Uterus (tissue), 2 donors: Measurements from ENCODE around the gene TYR.

Experiments used
- POLR2A ChIP-seq, 2 donors: fragments of 450-650 bp; IDR thresholded peaks; one replicate each; pipeline ENCODE4 v1.6.1; 2016; ENCODE audit warnings: antibody characterized with exemption in 2 of 2, mild to moderate bottlenecking in 1 of 2, moderate library complexity in 1 of 2
- TF ChIP-seq, protein P1 (sequence below), 4 experiments: fragments of 200-600 bp in 2 of 4; fragments of 450-650 bp in 2 of 4; sonication (generic) in 2 of 4; IDR thresholded peaks; one replicate each; pipeline ENCODE4 v1.5.1; 2016 to 2019; ENCODE audit warnings: antibody characterized with exemption in 4 of 4, mild to moderate bottlenecking in 2 of 4, moderate library complexity in 1 of 4

DNA sequence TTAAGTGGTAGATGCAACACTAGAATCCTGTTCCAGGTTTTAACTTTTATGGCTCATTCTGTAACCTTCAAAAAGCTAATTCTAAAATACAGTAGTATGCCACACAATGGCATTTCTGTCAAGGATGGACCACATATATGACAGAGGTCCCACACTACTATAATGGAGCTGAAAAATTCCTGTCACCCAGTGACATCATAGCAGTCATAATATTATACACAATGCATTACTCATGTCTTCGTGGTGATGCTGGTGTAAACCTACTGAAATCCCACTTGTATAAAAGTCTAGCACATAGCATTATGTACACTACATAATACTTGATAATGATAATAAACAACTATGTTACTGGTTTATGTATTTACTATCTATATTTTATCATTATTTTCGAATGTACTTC is 12.1 kb downstream of the TYR start:
- TF ChIP-seq, protein P1, sequence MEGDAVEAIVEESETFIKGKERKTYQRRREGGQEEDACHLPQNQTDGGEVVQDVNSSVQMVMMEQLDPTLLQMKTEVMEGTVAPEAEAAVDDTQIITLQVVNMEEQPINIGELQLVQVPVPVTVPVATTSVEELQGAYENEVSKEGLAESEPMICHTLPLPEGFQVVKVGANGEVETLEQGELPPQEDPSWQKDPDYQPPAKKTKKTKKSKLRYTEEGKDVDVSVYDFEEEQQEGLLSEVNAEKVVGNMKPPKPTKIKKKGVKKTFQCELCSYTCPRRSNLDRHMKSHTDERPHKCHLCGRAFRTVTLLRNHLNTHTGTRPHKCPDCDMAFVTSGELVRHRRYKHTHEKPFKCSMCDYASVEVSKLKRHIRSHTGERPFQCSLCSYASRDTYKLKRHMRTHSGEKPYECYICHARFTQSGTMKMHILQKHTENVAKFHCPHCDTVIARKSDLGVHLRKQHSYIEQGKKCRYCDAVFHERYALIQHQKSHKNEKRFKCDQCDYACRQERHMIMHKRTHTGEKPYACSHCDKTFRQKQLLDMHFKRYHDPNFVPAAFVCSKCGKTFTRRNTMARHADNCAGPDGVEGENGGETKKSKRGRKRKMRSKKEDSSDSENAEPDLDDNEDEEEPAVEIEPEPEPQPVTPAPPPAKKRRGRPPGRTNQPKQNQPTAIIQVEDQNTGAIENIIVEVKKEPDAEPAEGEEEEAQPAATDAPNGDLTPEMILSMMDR (IDR thresholded peaks at IDR 0.05), result no peak
- no peak for TF ChIP-seq POLR2A (IDR thresholded peaks at IDR 0.05)
